ENCODE measurements around the gene GLRA2.
"Not testable (repeated sequence)": the region's sequence is repeated elsewhere in the genome, so short reads cannot be mapped to it uniquely, and the experiment has no call there.

The GLRA2 gene

GRCh38 chrX:14594521-14594920, 65.2 kb downstream of the GLRA2 start:
- no peak for DNase-seq

GRCh38 chrX:14598330-14598729, 69.0 kb downstream of the GLRA2 start:
- DNase-seq, result no peak

- DNase-seq, result no peak
Measured at GRCh38 chrX:14607446-14607985, 78.2 kb downstream of the GLRA2 start.

- DNase-seq, result not testable (repeated sequence)
Measured at GRCh38 chrX:14612450-14612849, 83.1 kb downstream of the GLRA2 start.

- DNase-seq, result no peak
Measured at GRCh38 chrX:14616301-14616700, 87.0 kb downstream of the GLRA2 start.

- no peak for DNase-seq
Measured at GRCh38 chrX:14616836-14617235, 87.5 kb downstream of the GLRA2 start.

GRCh38 chrX:14618177-14618965, 89.0 kb downstream of the GLRA2 start:
- DNase-seq, result no peak

- DNase-seq, result no peak
Measured at GRCh38 chrX:14630733-14631132, 101.4 kb downstream of the GLRA2 start.

GRCh38 chrX:14641681-14642655, 112.6 kb downstream of the GLRA2 start:
- DNase-seq, result no peak

- DNase-seq, result no peak
Measured at GRCh38 chrX:14660970-14661369, 131.6 kb downstream of the GLRA2 start.

- DNase-seq, result no peak
Measured at GRCh38 chrX:14670819-14671218, 141.5 kb downstream of the GLRA2 start.

- no peak for DNase-seq
Measured at GRCh38 chrX:14672611-14673172, 143.4 kb downstream of the GLRA2 start.

- DNase-seq, result no peak
Measured at GRCh38 chrX:14673236-14673635, 143.9 kb downstream of the GLRA2 start.

- DNase-seq, result no peak
Measured at GRCh38 chrX:14673764-14674163, 144.4 kb downstream of the GLRA2 start.

- no peak for DNase-seq
Measured at GRCh38 chrX:14675500-14675899, 146.2 kb downstream of the GLRA2 start.

GRCh38 chrX:14676431-14676830, 147.1 kb downstream of the GLRA2 start:
- no peak for DNase-seq

- DNase-seq, result not testable (repeated sequence)
Measured at GRCh38 chrX:14688331-14688730, 159.0 kb downstream of the GLRA2 start.

- DNase-seq, result no peak
Measured at GRCh38 chrX:14690553-14690952, 161.2 kb downstream of the GLRA2 start.

- DNase-seq, result no peak
Measured at GRCh38 chrX:14694611-14695010, 165.3 kb downstream of the GLRA2 start.

- DNase-seq, result no peak
Measured at GRCh38 chrX:14697451-14697850, 168.1 kb downstream of the GLRA2 start.

GRCh38 chrX:14698790-14699189, 169.5 kb downstream of the GLRA2 start:
- DNase-seq, result no peak

GRCh38 chrX:14700982-14701381, 171.6 kb downstream of the GLRA2 start:
- DNase-seq, result no peak

- DNase-seq, result no peak
Measured at GRCh38 chrX:14702145-14702544, 172.8 kb downstream of the GLRA2 start.

Data from 8988T (cell line).